ENCODE measurements around the gene EYA2. TPM values are rescaled to one million over a fixed set of nuclear protein-coding genes. Genes with fewer than 3 reads are reported as not detected.

Gene EYA2
- total and polyA plus RNA-seq, 4 donors: 0.17 to 0.54 (median 0.23) TPM; not detected in 1

GRCh38 chr20:47106786-47107185 is 212.1 kb downstream of the EYA2 start:
- 59% methylated on average over 7 of the region's 7 CpGs for WGBS
- DNase-seq (ENCODE audit: low spot score): no peak
- no peak overlapping the region for H3K4me3 ChIP-seq (ENCODE audit: low read depth in 1 of 3, low read length in 3 of 3)

More at GRCh38 chr20:47106786-47107185, 212.1 kb downstream of the EYA2 start:
- Histone ChIP-seq H3K27me3 (ENCODE audit: control insufficient read depth in 4 of 4, insufficient read depth in 4 of 4, low read length in 3 of 4) (no peaks in the 10 kb centered on the region), H3K36me3 (ENCODE audit: control insufficient read depth in 4 of 4, insufficient read depth in 3 of 4, low read depth in 1 of 4, low read length in 3 of 4) (no peaks in the 10 kb centered on the region), H3K9me3 (ENCODE audit: control insufficient read depth in 4 of 4, low read length in 3 of 4) (peaks cover 0 to 12% (median 5%) of the 10 kb centered on the region in 4 donors), H3K9ac (ENCODE audit: low read depth in 1 of 2, low read length in 2 of 2) (no peak overlapping the region), H3K4me1 (ENCODE audit: control insufficient read depth in 4 of 4, insufficient read depth in 4 of 4, low read length in 3 of 4) (no peaks in the 10 kb centered on the region), H3K27ac (ENCODE audit: low read depth in 1 of 2, low read length in 2 of 2) (no peak overlapping the region)
- TF ChIP-seq TAF1 (conservative IDR thresholded peaks at IDR 0.05): no peak
- TF ChIP-seq HNF4A (conservative IDR thresholded peaks at IDR 0.05): no peak
- TF ChIP-seq, protein P1, sequence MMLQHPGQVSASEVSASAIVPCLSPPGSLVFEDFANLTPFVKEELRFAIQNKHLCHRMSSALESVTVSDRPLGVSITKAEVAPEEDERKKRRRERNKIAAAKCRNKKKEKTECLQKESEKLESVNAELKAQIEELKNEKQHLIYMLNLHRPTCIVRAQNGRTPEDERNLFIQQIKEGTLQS (IDR thresholded peaks at IDR 0.05): no peak
- no peak for TF ChIP-seq NR2F2 (IDR thresholded peaks at IDR 0.05)
- TF ChIP-seq, protein P2, sequence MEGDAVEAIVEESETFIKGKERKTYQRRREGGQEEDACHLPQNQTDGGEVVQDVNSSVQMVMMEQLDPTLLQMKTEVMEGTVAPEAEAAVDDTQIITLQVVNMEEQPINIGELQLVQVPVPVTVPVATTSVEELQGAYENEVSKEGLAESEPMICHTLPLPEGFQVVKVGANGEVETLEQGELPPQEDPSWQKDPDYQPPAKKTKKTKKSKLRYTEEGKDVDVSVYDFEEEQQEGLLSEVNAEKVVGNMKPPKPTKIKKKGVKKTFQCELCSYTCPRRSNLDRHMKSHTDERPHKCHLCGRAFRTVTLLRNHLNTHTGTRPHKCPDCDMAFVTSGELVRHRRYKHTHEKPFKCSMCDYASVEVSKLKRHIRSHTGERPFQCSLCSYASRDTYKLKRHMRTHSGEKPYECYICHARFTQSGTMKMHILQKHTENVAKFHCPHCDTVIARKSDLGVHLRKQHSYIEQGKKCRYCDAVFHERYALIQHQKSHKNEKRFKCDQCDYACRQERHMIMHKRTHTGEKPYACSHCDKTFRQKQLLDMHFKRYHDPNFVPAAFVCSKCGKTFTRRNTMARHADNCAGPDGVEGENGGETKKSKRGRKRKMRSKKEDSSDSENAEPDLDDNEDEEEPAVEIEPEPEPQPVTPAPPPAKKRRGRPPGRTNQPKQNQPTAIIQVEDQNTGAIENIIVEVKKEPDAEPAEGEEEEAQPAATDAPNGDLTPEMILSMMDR (IDR thresholded peaks at IDR 0.05; ENCODE audit: low read depth, low read length, missing input control): no peak
- TF ChIP-seq ZBTB33 (IDR thresholded peaks at IDR 0.05): no peak
- no peak for TF ChIP-seq RAD21 (IDR thresholded peaks at IDR 0.05)
- TF ChIP-seq EGR1 (IDR thresholded peaks at IDR 0.05; ENCODE audit: low read depth in 2 of 2): no peak
- TF ChIP-seq GABPA (IDR thresholded peaks at IDR 0.05 in 1 of 2, conservative IDR thresholded peaks at IDR 0.05 in 1 of 2): no peak
- no peak for TF ChIP-seq YY1 (IDR thresholded peaks at IDR 0.05)
- no peak for TF ChIP-seq FOXA1 (IDR thresholded peaks at IDR 0.05)
- TF ChIP-seq RXRA (IDR thresholded peaks at IDR 0.05): no peak
- TF ChIP-seq, protein P3, sequence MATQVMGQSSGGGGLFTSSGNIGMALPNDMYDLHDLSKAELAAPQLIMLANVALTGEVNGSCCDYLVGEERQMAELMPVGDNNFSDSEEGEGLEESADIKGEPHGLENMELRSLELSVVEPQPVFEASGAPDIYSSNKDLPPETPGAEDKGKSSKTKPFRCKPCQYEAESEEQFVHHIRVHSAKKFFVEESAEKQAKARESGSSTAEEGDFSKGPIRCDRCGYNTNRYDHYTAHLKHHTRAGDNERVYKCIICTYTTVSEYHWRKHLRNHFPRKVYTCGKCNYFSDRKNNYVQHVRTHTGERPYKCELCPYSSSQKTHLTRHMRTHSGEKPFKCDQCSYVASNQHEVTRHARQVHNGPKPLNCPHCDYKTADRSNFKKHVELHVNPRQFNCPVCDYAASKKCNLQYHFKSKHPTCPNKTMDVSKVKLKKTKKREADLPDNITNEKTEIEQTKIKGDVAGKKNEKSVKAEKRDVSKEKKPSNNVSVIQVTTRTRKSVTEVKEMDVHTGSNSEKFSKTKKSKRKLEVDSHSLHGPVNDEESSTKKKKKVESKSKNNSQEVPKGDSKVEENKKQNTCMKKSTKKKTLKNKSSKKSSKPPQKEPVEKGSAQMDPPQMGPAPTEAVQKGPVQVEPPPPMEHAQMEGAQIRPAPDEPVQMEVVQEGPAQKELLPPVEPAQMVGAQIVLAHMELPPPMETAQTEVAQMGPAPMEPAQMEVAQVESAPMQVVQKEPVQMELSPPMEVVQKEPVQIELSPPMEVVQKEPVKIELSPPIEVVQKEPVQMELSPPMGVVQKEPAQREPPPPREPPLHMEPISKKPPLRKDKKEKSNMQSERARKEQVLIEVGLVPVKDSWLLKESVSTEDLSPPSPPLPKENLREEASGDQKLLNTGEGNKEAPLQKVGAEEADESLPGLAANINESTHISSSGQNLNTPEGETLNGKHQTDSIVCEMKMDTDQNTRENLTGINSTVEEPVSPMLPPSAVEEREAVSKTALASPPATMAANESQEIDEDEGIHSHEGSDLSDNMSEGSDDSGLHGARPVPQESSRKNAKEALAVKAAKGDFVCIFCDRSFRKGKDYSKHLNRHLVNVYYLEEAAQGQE (IDR thresholded peaks at IDR 0.05): no peak
- TF ChIP-seq MAX (IDR thresholded peaks at IDR 0.05): no peak
